ENCODE measurements around the gene CCDC188. TPM values are rescaled to one million over a fixed set of nuclear protein-coding genes. Genes with fewer than 3 reads are reported as not detected.

CCDC188 gene
- total and polyA plus RNA-seq, 2 donors (not counting 1 experiment from before 2014, with no cell fraction given) = 0.33 to 0.59 TPM

GRCh38 chr22:20137671-20138416 is 13.0 kb downstream of the CCDC188 start:
- Histone ChIP-seq H3K79me2 (ENCODE audit: control insufficient read depth, insufficient read depth, low read length) (peaks cover 52% of the 10 kb centered on the region), H3K9ac (ENCODE audit: insufficient read depth, low read length) (no peak overlapping the region), H3K36me3 (ENCODE audit: control insufficient read depth, insufficient read depth, low read length) (peaks cover 9% of the 10 kb centered on the region), H3K9me3 (ENCODE audit: control insufficient read depth, insufficient read depth, low read depth, low read length) (no peaks in the 10 kb centered on the region), H3K27ac (ENCODE audit: insufficient read depth, low read length) (no peak overlapping the region), H3K4me2 (ENCODE audit: extremely low read depth, insufficient read depth, low read length) (no peak overlapping the region), H3K4me1 (ENCODE audit: control insufficient read depth, extremely low read depth, insufficient read depth, low read length) (peaks cover 1% of the 10 kb centered on the region), H4K20me1 (ENCODE audit: control insufficient read depth, extremely low read depth, insufficient read depth, low read length) (no peaks in the 10 kb centered on the region), H3K27me3 (ENCODE audit: control insufficient read depth, insufficient read depth, low read length) (no peaks in the 10 kb centered on the region), H3K4me3 (replicated peaks in 1 of 4; ENCODE audit: control extremely low read depth in 1 of 4, insufficient read depth in 1 of 4, low read depth in 3 of 4, low read length in 4 of 4) (no peak overlapping the region), H2AFZ (ENCODE audit: low read length) (no peak overlapping the region)
- TF ChIP-seq CTCF (conservative IDR thresholded peaks at IDR 0.05 in 1 of 2, IDR thresholded peaks at IDR 0.05 in 1 of 2; ENCODE audit: low read depth in 1 of 2, low read length in 2 of 2) (no peak), EZH2 (IDR thresholded peaks at IDR 0.05; ENCODE audit: low read length, missing control alignments) (no peak)
- no peak for DNase-seq (ENCODE audit: low read depth in 2 of 2)

- Histone ChIP-seq H3K36me3 (ENCODE audit: control insufficient read depth, insufficient read depth, low read length) (peaks cover 8% of the 10 kb centered on the region), H2AFZ (ENCODE audit: low read length) (no peak overlapping the region), H3K9me3 (ENCODE audit: control insufficient read depth, insufficient read depth, low read depth, low read length) (no peaks in the 10 kb centered on the region), H3K4me3 (replicated peaks in 1 of 4; ENCODE audit: control extremely low read depth in 1 of 4, insufficient read depth in 1 of 4, low read depth in 3 of 4, low read length in 4 of 4) (no peak overlapping the region), H3K4me1 (ENCODE audit: control insufficient read depth, extremely low read depth, insufficient read depth, low read length) (peaks cover 5% of the 10 kb centered on the region), H3K27me3 (ENCODE audit: control insufficient read depth, insufficient read depth, low read length) (no peaks in the 10 kb centered on the region), H3K79me2 (ENCODE audit: control insufficient read depth, insufficient read depth, low read length) (peaks cover 59% of the 10 kb centered on the region), H3K27ac (ENCODE audit: insufficient read depth, low read length) (no peak overlapping the region), H3K4me2 (ENCODE audit: extremely low read depth, insufficient read depth, low read length) (no peak overlapping the region), H3K9ac (ENCODE audit: insufficient read depth, low read length) (no peak overlapping the region), H4K20me1 (ENCODE audit: control insufficient read depth, extremely low read depth, insufficient read depth, low read length) (no peaks in the 10 kb centered on the region)
- TF ChIP-seq CTCF (conservative IDR thresholded peaks at IDR 0.05 in 1 of 2, IDR thresholded peaks at IDR 0.05 in 1 of 2; ENCODE audit: low read depth in 1 of 2, low read length in 2 of 2) = no peak
- no peak for TF ChIP-seq EZH2 (IDR thresholded peaks at IDR 0.05; ENCODE audit: low read length, missing control alignments)
- DNase-seq (ENCODE audit: low read depth in 2 of 2) = no peak
Observed at GRCh38 chr22:20137113-20137512, 13.7 kb downstream of the CCDC188 start.

- peaks cover 5% of the 10 kb centered on the region for H3K4me1 ChIP-seq (ENCODE audit: control insufficient read depth, extremely low read depth, insufficient read depth, low read length)
- peaks cover 8% of the 10 kb centered on the region for H3K36me3 ChIP-seq (ENCODE audit: control insufficient read depth, insufficient read depth, low read length)
- no peaks in the 10 kb centered on the region for H4K20me1 ChIP-seq (ENCODE audit: control insufficient read depth, extremely low read depth, insufficient read depth, low read length)
- DNase-seq (ENCODE audit: low read depth in 2 of 2) = no peak
- H3K27ac ChIP-seq (ENCODE audit: insufficient read depth, low read length) = no peak overlapping the region
- H3K9me3 ChIP-seq (ENCODE audit: control insufficient read depth, insufficient read depth, low read depth, low read length) = no peaks in the 10 kb centered on the region
- peaks cover 60% of the 10 kb centered on the region for H3K79me2 ChIP-seq (ENCODE audit: control insufficient read depth, insufficient read depth, low read length)
- no peak overlapping the region for H3K4me3 ChIP-seq (replicated peaks in 1 of 4; ENCODE audit: control extremely low read depth in 1 of 4, insufficient read depth in 1 of 4, low read depth in 3 of 4, low read length in 4 of 4)
- H3K27me3 ChIP-seq (ENCODE audit: control insufficient read depth, insufficient read depth, low read length) = no peaks in the 10 kb centered on the region
- H3K9ac ChIP-seq (ENCODE audit: insufficient read depth, low read length) = no peak overlapping the region
- no peak overlapping the region for H3K4me2 ChIP-seq (ENCODE audit: extremely low read depth, insufficient read depth, low read length)
- TF ChIP-seq EZH2 (IDR thresholded peaks at IDR 0.05; ENCODE audit: low read length, missing control alignments) (no peak), CTCF (conservative IDR thresholded peaks at IDR 0.05 in 1 of 2, IDR thresholded peaks at IDR 0.05 in 1 of 2; ENCODE audit: low read depth in 1 of 2, low read length in 2 of 2) (no peak)
- H2AFZ ChIP-seq (ENCODE audit: low read length) = no peak overlapping the region
Observed at GRCh38 chr22:20136603-20136873, 14.3 kb downstream of the CCDC188 start.

Measured in fibroblast of lung (primary cell).